Inflammatory macrophage (primary cell): ENCODE measurements around the gene ID2.

Experiments used
- DNase-seq, 2 donors: peaks; one replicate each; pipeline ENCODE4 v3.0.0-alpha.2; 2020 to 2022

The ID2 gene

GRCh38 chr2:8670580-8670979 is 11.3 kb upstream of the ID2 start:
- DNase-seq, result no peak

- no peak for DNase-seq
Observed at GRCh38 chr2:8671176-8671575, 10.7 kb upstream of the ID2 start.

GRCh38 chr2:8671802-8672201 is 10.1 kb upstream of the ID2 start:
- DNase-seq, result no peak

- no peak for DNase-seq
Observed at GRCh38 chr2:8672940-8673339, 8.9 kb upstream of the ID2 start.

- no peak for DNase-seq
Observed at GRCh38 chr2:8673381-8673780, 8.5 kb upstream of the ID2 start.

GRCh38 chr2:8674420-8675009 is 7.3 kb upstream of the ID2 start:
- no peak for DNase-seq

GRCh38 chr2:8675543-8675942 is 6.3 kb upstream of the ID2 start:
- DNase-seq, result no peak

- DNase-seq, result peak; percentile 47 to 72
Observed at GRCh38 chr2:8676191-8676920, 5.5 kb upstream of the ID2 start.

GRCh38 chr2:8676921-8677645 is 4.8 kb upstream of the ID2 start:
- no peak for DNase-seq

- DNase-seq, result peak; percentile 29 to 31
Observed at GRCh38 chr2:8677646-8678592, 3.9 kb upstream of the ID2 start.

GRCh38 chr2:8678731-8679566 is 2.9 kb upstream of the ID2 start:
- peak; percentile 90 to 96 for DNase-seq

GRCh38 chr2:8679567-8679826 is 2.4 kb upstream of the ID2 start:
- no peak for DNase-seq

GRCh38 chr2:8679827-8680731 is 1.8 kb upstream of the ID2 start:
- DNase-seq, result peak; percentile 44 to 50

GRCh38 chr2:8680822-8681760 is 765 bp upstream of the ID2 start:
- peak; percentile 94 to 98 for DNase-seq

- DNase-seq, result peak; percentile 49 to 57
Observed at GRCh38 chr2:8682719-8683667, 1.1 kb downstream of the ID2 start.

GRCh38 chr2:8684540-8684877 is 2.7 kb downstream of the ID2 start:
- peak in 1 of 2 donors; percentile 52 for DNase-seq

GRCh38 chr2:8684878-8685696 is 3.2 kb downstream of the ID2 start:
- DNase-seq, result peak; percentile 55 to 76
